Muscle layer of duodenum (tissue), 2 donors: ENCODE data around the gene NDUFS1.
"Not testable (repeated sequence)": the region's sequence is repeated elsewhere in the genome, so short reads cannot be mapped to it uniquely, and the experiment has no call there.

ENCODE experiments used
- H3K27ac ChIP-seq: one replicate; pipeline ENCODE4 v1.7.0; 2013; ENCODE audit warnings: mild to moderate bottlenecking, low read length
- H3K27me3 ChIP-seq: one replicate; pipeline ENCODE4 v1.7.0; 2013; ENCODE audit warnings: low read depth, mild to moderate bottlenecking, control low read depth, low read length
- H3K36me3 ChIP-seq, 2 donors: one replicate each; pipeline ENCODE4 v1.7.0; 2013; ENCODE audit warnings: low read length in 2 of 2, control low read depth in 1 of 2, mild to moderate bottlenecking in 1 of 2; ENCODE audit not compliant: insufficient read depth in 2 of 2, control insufficient read depth in 1 of 2
- H3K4me1 ChIP-seq, 2 donors: one replicate each; pipeline ENCODE4 v1.7.0; 2013; ENCODE audit warnings: low read length in 2 of 2, mild to moderate bottlenecking in 2 of 2, control low read depth in 1 of 2, moderate library complexity in 1 of 2; ENCODE audit not compliant: insufficient read depth in 2 of 2, control insufficient read depth in 1 of 2
- H3K4me3 ChIP-seq, 2 donors: one replicate each; pipeline ENCODE4 v1.7.0; 2013; ENCODE audit warnings: low read length in 2 of 2, low read depth in 1 of 2, mild to moderate bottlenecking in 1 of 2
- H3K9me3 ChIP-seq, 2 donors: one replicate each; pipeline ENCODE4 v1.7.0; 2013; ENCODE audit warnings: low read length in 2 of 2, control low read depth in 1 of 2, mild to moderate bottlenecking in 1 of 2; ENCODE audit not compliant: control insufficient read depth in 1 of 2
- donor health status: healthy.

Gene NDUFS1

DNA sequence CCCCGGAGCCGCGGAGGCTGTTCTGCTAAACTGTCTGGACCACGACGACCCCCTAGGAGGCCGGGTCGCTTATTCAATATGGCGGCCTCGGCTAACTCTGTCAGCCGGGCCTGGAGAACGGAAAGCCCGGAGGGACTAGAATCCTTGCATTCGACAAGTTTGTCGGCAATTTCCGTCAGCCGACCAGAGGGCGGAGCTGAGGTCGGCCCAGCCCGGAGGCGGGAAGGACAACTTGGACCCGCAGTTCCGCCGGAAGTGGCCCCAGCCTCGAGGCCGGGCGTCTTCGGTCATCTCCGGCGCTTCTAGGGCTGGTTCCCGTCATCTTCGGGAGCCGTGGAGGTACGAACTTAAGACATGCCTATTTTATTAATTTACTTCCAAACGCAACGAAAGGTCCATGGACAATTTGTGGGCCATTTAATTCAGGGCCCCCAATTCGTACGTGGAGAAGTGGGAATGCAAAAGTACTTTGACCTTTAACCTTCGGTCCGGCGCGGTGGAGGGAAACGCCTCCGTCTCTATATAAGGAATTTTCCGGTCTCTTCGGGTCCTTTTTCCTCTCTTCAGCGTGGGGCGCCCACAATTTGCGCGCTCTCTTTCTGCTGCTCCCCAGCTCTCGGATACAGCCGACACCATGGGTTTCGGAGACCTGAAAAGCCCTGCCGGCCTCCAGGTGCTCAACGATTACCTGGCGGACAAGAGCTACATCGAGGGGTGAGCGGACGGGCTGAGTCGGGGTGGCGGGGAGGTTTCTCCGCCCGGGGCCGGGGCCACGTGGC, at the start of gene NDUFS1, which contains the start of gene EEF1B2:
Gene NDUFS1 (minus strand): TSS at position 99 of the 779 bp plus-strand sequence. CDS start 5,766 bp downstream, outside the sequence.
Gene EEF1B2 (plus strand): TSS at position 550 of the 779 bp plus-strand sequence. CDS start 85 bp downstream, at position 635.
- Histone ChIP-seq H3K4me3 (peak within 1 kb of the TSS; percentile 95), H3K27me3 (no peaks in the 10 kb centered on the region), H3K36me3 (peaks cover 23 to 25% of the 10 kb centered on the region in 2 donors), H3K9me3 (no peaks in the 10 kb centered on the region), H3K27ac (peak within 1 kb of the TSS; percentile 88), H3K4me1 (peaks cover 0 to 28% of the 10 kb centered on the region in 2 donors)

DNA sequence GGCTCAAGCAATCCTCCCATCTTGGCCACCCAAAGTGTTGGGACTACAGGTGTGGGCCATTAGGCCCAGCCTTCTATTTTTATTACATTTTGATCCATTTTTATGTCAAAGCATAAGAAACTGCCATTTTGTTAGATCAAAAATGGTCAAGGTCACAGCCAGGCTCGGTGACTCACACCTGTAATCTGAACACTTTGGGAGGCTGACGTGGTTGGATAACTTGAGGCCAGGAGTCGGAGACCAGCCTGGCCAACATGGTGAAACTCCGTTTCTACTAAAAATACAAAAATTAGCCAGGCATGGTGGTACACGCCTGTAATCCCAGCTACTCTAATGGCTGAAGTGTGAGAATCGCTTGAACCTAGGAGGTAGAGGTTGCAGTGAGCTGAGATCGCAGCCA, 49.7 kb upstream of the NDUFS1 start:
- Histone ChIP-seq H3K4me1 (no peaks in the 10 kb centered on the region), H3K27ac (no peak overlapping the region), H3K4me3 (no peak overlapping the region), H3K9me3 (no peaks in the 10 kb centered on the region), H3K27me3 (no peaks in the 10 kb centered on the region), H3K36me3 (no peaks in the 10 kb centered on the region)

DNA sequence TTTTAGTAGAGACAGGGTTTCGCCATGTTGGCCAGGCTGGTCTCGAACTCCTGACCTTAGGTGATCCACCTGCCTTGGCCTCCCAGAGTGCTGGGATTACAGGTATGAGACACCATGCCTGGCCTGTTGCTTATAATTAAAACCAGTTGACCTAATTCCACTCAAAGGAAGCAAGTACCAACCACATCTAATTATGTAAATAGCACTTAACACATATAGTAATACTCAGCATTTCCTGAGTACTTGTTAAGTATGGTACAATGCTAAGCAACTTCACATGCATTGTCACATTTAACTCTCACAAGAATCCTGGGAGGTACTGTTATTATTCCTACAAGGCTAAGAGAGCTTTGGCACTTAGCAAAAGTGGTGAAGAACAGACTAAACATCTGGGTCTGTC, 48.1 kb upstream of the NDUFS1 start:
- not testable (repeated sequence) for H3K4me1 ChIP-seq, H3K27me3 ChIP-seq, H3K36me3 ChIP-seq, H3K9me3 ChIP-seq, H3K4me3 ChIP-seq, H3K27ac ChIP-seq

DNA sequence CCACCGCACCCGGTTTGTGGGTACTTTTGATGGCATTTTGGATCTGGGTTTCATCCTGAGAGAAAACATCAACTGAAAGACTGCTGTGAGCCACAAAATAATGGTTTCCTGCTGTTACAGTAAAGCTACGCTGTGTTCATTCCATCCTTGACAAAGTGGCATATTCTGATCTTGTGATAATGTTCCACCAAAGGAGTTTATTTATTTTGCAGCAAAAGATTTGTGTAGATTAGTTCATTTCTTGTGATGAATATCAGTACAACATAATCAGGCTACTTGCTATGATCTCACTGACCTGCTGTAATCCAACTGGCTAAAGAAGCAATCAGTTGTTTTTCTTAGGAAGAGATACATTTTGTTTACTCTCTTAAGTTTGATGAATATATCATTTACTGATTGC, 45.5 kb upstream of the NDUFS1 start:
- Histone ChIP-seq H3K27me3 (no peaks in the 10 kb centered on the region), H3K27ac (no peak overlapping the region), H3K9me3 (no peaks in the 10 kb centered on the region), H3K36me3 (no peaks in the 10 kb centered on the region), H3K4me3 (no peak overlapping the region), H3K4me1 (no peaks in the 10 kb centered on the region)

DNA sequence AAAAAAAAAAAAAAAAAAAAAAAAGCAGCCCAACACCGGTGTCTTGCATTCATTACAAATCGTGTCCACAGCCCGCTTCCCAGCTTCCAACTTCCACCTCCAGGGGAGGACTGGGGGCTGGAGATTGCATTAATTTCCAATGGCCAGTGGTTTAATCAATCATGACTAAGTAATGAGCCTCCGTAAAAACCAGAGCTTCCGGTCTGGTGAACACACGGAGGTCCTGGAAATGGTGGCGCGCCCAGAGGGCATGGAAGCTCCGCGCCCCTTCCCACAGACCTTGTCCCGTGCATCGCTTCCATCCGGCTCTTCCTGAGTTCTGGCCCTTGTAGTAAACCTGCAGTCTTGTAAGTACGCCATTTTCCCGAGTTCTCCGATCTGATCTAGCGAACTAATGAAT, 44.1 kb upstream of the NDUFS1 start:
- Histone ChIP-seq H3K9me3 (no peaks in the 10 kb centered on the region), H3K36me3 (no peaks in the 10 kb centered on the region), H3K27ac (no peak overlapping the region), H3K4me1 (no peaks in the 10 kb centered on the region), H3K4me3 (no peak overlapping the region), H3K27me3 (no peaks in the 10 kb centered on the region)

DNA sequence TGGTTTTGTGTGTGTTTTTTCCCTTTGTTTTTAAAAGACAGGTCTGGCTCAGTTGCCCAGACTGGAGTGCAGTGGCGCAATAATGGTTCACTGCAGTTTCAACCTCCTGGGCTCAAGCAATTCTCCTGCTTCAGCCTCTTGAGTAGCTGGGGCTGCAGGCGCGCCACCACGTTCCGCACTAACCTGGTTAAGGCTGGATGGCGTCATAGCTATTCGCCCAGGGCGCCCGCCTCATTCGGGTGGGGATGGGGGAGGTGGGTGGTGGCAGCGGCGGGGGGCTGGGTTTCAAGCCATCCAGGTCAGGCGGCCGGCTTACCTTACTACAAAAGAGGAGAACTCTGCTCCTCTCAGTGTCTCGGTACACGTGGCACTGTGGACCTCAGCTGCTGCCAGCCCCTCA, 43.2 kb upstream of the NDUFS1 start:
- no peaks in the 10 kb centered on the region for H3K4me1 ChIP-seq
- no peaks in the 10 kb centered on the region for H3K9me3 ChIP-seq
- H3K36me3 ChIP-seq: no peaks in the 10 kb centered on the region
- no peaks in the 10 kb centered on the region for H3K27me3 ChIP-seq
- H3K4me3 ChIP-seq: no peak overlapping the region
- no peak overlapping the region for H3K27ac ChIP-seq

DNA sequence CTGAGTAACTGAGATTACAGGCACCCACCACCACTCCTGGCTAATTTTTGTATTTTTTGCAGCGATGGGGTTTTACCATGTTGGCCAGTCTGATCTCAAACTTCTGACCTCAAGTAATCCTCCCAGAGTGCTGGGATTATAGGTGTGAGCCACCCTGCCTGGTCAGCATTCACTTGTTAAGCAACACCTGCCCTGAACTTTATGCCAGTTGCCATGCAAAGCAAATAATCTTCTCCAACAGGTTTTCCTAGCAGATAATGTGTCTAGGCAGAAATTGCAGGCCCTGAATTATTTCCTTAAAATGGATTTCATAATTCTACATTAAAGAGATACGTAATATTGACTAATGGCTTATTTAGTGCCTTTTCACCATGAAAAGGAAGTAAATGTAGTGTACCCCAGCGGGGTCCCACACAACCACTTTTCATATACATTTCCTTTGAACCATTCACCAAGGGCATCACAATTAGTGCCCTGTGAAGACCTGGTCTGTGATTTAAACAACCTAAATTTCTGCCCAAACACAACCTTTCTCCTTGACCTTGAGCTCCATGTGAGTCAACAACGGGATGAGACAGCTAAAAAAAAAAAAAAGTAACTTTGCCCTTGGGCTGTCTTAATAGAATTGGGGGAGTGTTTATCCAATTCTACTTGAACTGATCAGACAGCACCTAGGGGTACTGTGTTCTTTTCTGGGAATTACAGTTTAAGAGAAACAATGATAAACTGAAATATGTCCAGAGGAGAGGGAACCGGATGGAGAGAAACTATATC, 42.0 kb upstream of the NDUFS1 start:
- Histone ChIP-seq H3K27ac (no peak overlapping the region), H3K9me3 (no peaks in the 10 kb centered on the region), H3K4me1 (no peaks in the 10 kb centered on the region), H3K36me3 (no peaks in the 10 kb centered on the region), H3K27me3 (no peaks in the 10 kb centered on the region), H3K4me3 (no peak overlapping the region)

DNA sequence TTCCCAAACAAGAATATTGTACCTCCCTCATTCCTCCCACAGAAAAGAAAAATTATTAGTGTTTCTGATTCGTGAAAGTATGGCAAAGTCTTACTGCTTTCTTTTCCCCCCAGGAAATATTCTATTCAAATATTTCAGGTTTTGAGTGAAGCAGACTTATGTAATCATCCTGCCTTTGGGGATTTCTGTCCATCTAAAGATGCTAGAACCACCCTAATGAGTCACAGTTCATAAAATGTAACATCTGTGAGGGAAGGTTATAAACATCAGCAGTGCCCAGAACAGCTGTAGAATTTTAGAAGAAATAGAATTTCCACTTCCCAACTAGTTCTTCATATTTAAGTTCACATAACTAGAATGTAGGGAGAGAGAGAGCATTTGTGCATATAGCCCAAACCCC, 39.4 kb upstream of the NDUFS1 start:
- no peaks in the 10 kb centered on the region for H3K9me3 ChIP-seq
- H3K27me3 ChIP-seq: no peaks in the 10 kb centered on the region
- no peaks in the 10 kb centered on the region for H3K4me1 ChIP-seq
- no peaks in the 10 kb centered on the region for H3K36me3 ChIP-seq
- no peak overlapping the region for H3K4me3 ChIP-seq
- H3K27ac ChIP-seq: no peak overlapping the region

DNA sequence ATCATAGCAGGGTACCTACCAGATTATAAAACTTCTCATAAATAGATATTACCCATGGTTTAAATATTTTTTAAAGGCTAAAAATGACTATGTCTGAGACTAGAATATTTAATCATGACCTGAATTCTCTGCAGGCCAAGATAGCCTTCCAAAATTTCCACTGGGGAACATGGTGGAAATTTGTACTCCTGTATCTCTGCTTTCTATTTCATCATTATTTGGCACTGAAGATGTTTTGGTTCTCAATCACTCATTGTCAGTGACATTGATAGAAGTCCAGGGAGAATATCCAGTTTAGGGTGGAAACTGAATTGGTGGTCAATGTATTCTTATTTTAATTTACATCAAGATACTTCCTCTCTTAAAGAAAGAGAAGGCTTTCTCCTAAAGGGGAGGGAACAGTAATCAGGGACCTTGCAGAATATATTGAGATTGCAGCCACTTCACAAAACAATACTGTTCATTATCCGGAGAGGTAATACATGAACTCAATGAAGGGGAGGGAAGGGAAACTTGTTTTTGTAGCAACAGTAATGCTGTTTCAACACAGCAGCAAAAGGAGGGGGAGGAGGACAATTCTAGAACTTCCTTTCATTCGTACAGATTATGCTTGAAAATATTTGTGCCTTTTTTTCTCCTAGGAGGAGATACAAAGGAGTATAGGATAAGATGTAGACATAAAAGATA, 34.6 kb upstream of the NDUFS1 start:
- Histone ChIP-seq H3K36me3 (no peaks in the 10 kb centered on the region), H3K27ac (no peak overlapping the region), H3K9me3 (no peaks in the 10 kb centered on the region), H3K27me3 (no peaks in the 10 kb centered on the region), H3K4me1 (no peaks in the 10 kb centered on the region), H3K4me3 (no peak overlapping the region)

DNA sequence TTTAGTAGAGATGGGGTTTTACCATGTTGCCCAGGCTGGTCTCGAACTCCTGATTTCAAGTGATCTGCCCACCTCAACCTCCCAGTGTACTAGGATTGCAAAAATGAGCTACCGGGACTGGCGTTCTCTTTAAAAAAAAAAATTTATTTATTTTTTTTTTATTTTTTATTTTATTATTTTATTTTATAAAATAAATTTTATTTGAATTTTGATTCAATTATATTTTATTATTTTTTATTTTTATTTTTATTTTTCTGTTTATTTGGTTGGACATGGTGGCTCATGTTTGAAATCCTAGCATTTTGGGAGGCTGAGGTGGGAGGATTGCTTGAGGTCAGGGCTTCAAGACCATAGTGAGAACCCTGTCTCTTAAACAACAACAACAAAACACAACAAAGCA, 32.9 kb upstream of the NDUFS1 start:
- H3K36me3 ChIP-seq: no peaks in the 10 kb centered on the region
- H3K27ac ChIP-seq: no peak overlapping the region
- H3K27me3 ChIP-seq: no peaks in the 10 kb centered on the region
- H3K9me3 ChIP-seq: no peaks in the 10 kb centered on the region
- H3K4me1 ChIP-seq: no peaks in the 10 kb centered on the region
- H3K4me3 ChIP-seq: no peak overlapping the region

DNA sequence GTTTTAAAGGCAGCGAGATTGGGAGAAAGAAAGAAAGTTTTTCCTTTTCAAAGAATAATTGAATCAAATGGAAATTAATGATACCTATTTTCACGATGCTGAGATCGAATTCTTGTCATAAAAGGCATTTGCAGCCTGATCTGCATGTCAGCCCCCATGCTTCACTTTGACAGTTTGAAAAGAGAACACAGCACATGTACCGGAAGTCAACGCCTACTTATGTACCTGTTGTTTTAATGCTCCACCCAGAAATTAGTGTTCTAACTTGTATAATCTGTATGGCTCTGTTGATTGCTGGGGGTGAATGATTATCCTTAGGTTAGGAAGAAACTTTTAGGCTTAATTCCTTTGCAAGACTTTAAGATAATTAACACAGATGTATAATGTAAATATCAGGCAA, 31.4 kb upstream of the NDUFS1 start:
- Histone ChIP-seq H3K36me3 (no peaks in the 10 kb centered on the region), H3K27ac (no peak overlapping the region), H3K9me3 (no peaks in the 10 kb centered on the region), H3K4me1 (no peaks in the 10 kb centered on the region), H3K27me3 (no peaks in the 10 kb centered on the region), H3K4me3 (no peak overlapping the region)
